ENCODE results near the gene ITPKC. TPM values are rescaled to one million over a fixed set of nuclear protein-coding genes. Genes with fewer than 3 reads are reported as not detected.

ITPKC gene
- total RNA-seq, 1 donor from 2014 or later, result 10.9 TPM

DNA sequence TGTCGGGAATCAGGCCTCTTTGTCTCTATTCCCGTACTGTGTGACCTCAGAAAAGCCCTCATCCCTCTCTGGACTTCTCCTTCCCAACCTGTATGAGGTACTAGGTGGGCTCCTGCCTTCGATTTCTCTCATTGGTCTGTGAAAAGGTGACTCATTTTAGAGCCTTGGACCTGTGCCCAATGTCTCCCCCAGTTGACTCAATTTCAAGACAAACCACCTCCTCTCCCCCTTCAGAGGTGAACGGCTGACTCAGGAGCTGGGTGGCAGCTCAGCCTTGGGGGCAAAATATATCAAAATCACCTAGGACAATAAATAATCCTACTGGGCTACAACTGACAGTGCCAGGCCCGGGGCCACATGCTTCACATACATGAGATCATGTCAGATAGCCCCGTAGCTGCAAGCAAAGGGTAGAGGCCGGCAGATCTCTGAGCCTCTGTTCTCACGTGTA is 856 bp upstream of the ITPKC start:
- DNase-seq (ENCODE audit: extremely low spot score, unreplicated experiment), result no peak
- no peaks in the 10 kb centered on the region for H3K27me3 Mint-ChIP-seq (ENCODE audit: unreplicated experiment)
- H3K36me3 Mint-ChIP-seq (ENCODE audit: unreplicated experiment), result peaks cover 11% of the 10 kb centered on the region
- no peaks in the 10 kb centered on the region for H3K9me3 Mint-ChIP-seq (ENCODE audit: unreplicated experiment)
- peak overlapping the region; percentile 99 for H3K27ac Mint-ChIP-seq (ENCODE audit: unreplicated experiment)
- peaks cover 57% of the 10 kb centered on the region for H3K4me1 Mint-ChIP-seq (ENCODE audit: unreplicated experiment)
- peak overlapping the region; percentile 86 for H3K4me3 Mint-ChIP-seq (ENCODE audit: unreplicated experiment)
- no peak for TF ChIP-seq CTCF (IDR thresholded peaks at IDR 0.05)

DNA sequence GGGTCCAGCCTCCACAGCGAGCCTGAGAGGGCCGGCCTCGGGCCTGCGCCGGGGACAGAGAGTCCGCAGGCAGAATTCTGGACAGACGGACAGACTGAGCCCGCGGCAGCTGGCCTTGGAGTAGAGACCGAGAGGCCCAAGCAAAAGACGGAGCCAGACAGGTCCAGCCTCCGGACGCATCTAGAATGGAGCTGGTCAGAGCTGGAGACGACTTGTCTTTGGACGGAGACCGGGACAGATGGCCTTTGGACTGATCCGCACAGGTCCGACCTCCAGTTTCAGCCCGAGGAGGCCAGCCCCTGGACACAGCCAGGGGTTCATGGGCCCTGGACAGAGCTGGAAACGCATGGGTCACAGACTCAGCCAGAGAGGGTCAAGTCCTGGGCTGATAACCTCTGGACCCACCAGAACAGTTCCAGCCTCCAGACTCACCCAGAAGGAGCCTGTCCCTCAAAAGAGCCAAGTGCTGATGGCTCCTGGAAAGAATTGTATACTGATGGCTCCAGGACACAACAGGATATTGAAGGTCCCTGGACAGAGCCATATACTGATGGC is 490 bp downstream of the ITPKC start:
- peaks cover 62% of the 10 kb centered on the region for H3K4me1 Mint-ChIP-seq (ENCODE audit: unreplicated experiment)
- H3K9me3 Mint-ChIP-seq (ENCODE audit: unreplicated experiment), result no peaks in the 10 kb centered on the region
- H3K4me3 Mint-ChIP-seq (ENCODE audit: unreplicated experiment), result peak overlapping the region; percentile 90
- TF ChIP-seq CTCF (IDR thresholded peaks at IDR 0.05), result no peak
- H3K27ac Mint-ChIP-seq (ENCODE audit: unreplicated experiment), result peak overlapping the region; percentile 98
- no peaks in the 10 kb centered on the region for H3K27me3 Mint-ChIP-seq (ENCODE audit: unreplicated experiment)
- H3K36me3 Mint-ChIP-seq (ENCODE audit: unreplicated experiment), result peaks cover 10% of the 10 kb centered on the region
- DNase-seq (ENCODE audit: extremely low spot score, unreplicated experiment), result no peak

GRCh38 chr19:40717880-40718773 is 1.2 kb downstream of the ITPKC start:
- peak overlapping the region; percentile 98 for H3K27ac Mint-ChIP-seq (ENCODE audit: unreplicated experiment)
- H3K36me3 Mint-ChIP-seq (ENCODE audit: unreplicated experiment), result peaks cover 7% of the 10 kb centered on the region
- peaks cover 62% of the 10 kb centered on the region for H3K4me1 Mint-ChIP-seq (ENCODE audit: unreplicated experiment)

GRCh38 chr19:40718774-40719391 is 2.0 kb downstream of the ITPKC start:
- H3K27me3 Mint-ChIP-seq (ENCODE audit: unreplicated experiment), result no peaks in the 10 kb centered on the region
- no peaks in the 10 kb centered on the region for H3K9me3 Mint-ChIP-seq (ENCODE audit: unreplicated experiment)
- H3K4me3 Mint-ChIP-seq (ENCODE audit: unreplicated experiment), result peak overlapping the region; percentile 90
- TF ChIP-seq CTCF (IDR thresholded peaks at IDR 0.05), result no peak
- peaks cover 14% of the 10 kb centered on the region for H3K36me3 Mint-ChIP-seq (ENCODE audit: unreplicated experiment)
- peaks cover 62% of the 10 kb centered on the region for H3K4me1 Mint-ChIP-seq (ENCODE audit: unreplicated experiment)
- no peak for DNase-seq (ENCODE audit: extremely low spot score, unreplicated experiment)
- peak overlapping the region; percentile 98 for H3K27ac Mint-ChIP-seq (ENCODE audit: unreplicated experiment)

More at GRCh38 chr19:40717880-40718773, 1.2 kb downstream of the ITPKC start:
- peak overlapping the region; percentile 90 for H3K4me3 Mint-ChIP-seq (ENCODE audit: unreplicated experiment)
- H3K27me3 Mint-ChIP-seq (ENCODE audit: unreplicated experiment), result no peaks in the 10 kb centered on the region
- no peak for TF ChIP-seq CTCF (IDR thresholded peaks at IDR 0.05)
- DNase-seq (ENCODE audit: extremely low spot score, unreplicated experiment), result no peak
- H3K9me3 Mint-ChIP-seq (ENCODE audit: unreplicated experiment), result no peaks in the 10 kb centered on the region

All from osteocyte (in vitro differentiated cells).